Activated CD4-positive, alpha-beta T cell treated with anti-CD3 and anti-CD28 coated beads, Interleukin-2, amount 10 ng/mL, durations not matched to agents 7 days and 5 days (primary cell): ENCODE measurements around the gene F2. TPM values are rescaled to one million over a fixed set of nuclear protein-coding genes. Genes with fewer than 3 reads are reported as not detected.
A peak's percentile ranks its signal among the peaks of the same experiment; 100 is the strongest.

Experiments
- CTCF ChIA-PET: fragments of 350-600 bp; sonication (Branson Sonifier 250); formaldehyde crosslinking; loops from one replicate; lab custom pipeline; 2021; ENCODE audit warnings: antibody characterized with exemption; lab: Charles Lee
- POLR2A ChIA-PET: fragments of 350-600 bp; sonication (Branson Sonifier 250); formaldehyde crosslinking; loops from one replicate; lab custom pipeline; 2021; ENCODE audit warnings: antibody characterized with exemption; lab: Charles Lee
- DNase-seq: peaks from one replicate; pipeline ENCODE4 v3.0.0-alpha.2; 2020
- H3K27ac Mint-ChIP-seq: one replicate; pipeline ENCODE4 v1.8.0; 2021; ENCODE audit warnings: mild to moderate bottlenecking, moderate library complexity, mixed read lengths
- H3K27me3 Mint-ChIP-seq: one replicate; pipeline ENCODE4 v1.8.0; 2021; ENCODE audit warnings: mixed read lengths
- H3K36me3 Mint-ChIP-seq: one replicate; pipeline ENCODE4 v1.8.0; 2021; ENCODE audit warnings: low read depth, mixed read lengths
- H3K4me1 Mint-ChIP-seq: one replicate; pipeline ENCODE4 v1.8.0; 2021; ENCODE audit warnings: mixed read lengths
- H3K4me3 Mint-ChIP-seq: one replicate; pipeline ENCODE4 v1.8.0; 2021; ENCODE audit warnings: mild to moderate bottlenecking, moderate library complexity, mixed read lengths
- H3K9me3 Mint-ChIP-seq: one replicate; pipeline ENCODE4 v1.8.0; 2021; ENCODE audit warnings: mixed read lengths
- total RNA-seq, 2 experiments: library from RNA; stranded (reverse); gene quantifications; one replicate each; pipeline ENCODE4 v1.2.3, GENCODE V29; 2021

Gene F2
- total RNA-seq, 2 experiments from 2014 or later = 0.15 TPM; not detected in 1

DNA sequence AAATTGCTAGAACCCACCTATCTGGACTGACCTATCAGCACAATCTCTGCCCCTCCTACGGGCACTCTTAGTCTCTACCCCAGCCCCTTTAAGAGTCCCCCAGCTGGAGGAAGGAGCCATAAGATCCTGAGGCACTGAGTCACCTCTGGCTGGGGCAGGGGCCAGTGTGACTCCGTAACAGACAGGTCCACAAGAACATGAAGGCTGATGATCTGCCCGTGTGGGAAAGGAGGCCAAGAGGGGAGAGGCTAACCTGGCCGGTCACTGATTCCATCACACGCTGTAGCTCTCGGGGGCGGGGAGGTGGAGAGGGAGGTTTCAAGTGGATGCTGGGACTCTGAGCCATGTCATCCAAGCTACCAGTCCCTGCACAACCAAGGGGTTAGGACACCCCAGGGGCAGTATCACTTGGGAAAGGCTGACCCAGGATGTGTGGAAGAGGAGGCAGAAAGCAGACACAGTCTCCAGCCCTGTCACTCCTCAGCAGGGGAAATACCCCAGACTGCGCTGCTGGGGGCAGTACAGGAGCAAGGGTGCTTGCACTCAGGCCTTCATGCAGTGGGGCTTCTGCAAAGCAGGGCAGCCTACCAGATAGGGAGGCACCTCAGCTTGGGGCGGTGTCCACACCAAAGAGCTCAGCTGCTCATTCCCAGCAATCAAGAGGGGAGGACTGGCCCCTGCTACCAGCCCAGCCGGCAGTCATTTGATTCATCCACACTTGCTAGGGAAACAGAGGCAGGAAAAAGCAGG is 40.8 kb upstream of the F2 start:
- Mint-ChIP-seq H3K36me3 (peaks cover 38% of the 10 kb centered on the region), H3K27ac (peak overlapping the region; percentile 25), H3K4me3 (no peak overlapping the region), H3K4me1 (peaks cover 40% of the 10 kb centered on the region), H3K9me3 (no peaks in the 10 kb centered on the region), H3K27me3 (no peaks in the 10 kb centered on the region)
- POLR2A ChIA-PET = no interaction called here
- no peak for DNase-seq
- CTCF ChIA-PET = interaction anchor here (1.0 to 1.2 kb wide), 2 partner anchors 10 to 20 kb away, joined by 3 read pairs; no protein-coding TSS in a partner anchor

DNA sequence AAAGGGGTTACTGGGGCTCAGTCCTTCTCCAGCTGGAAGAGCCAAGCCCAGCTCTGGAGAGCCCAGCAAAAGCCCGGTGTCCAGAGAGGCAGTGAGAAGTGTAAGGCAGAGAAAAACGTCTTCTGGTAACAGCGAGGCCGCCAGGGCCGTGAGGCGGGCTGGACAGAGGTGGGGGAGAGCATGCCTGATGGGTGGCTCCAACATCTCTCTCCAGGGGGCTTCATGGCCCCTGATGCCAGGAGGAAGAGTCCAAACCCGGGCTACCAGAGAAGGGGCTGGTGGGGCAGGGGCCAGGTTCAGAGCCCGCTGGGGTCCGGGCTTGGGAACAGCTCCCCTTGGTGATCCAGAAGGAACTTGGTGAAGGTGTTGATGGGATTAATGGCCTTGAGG is 40.3 kb upstream of the F2 start:
- Mint-ChIP-seq H3K4me1 (peaks cover 35% of the 10 kb centered on the region), H3K9me3 (no peaks in the 10 kb centered on the region), H3K27ac (peak overlapping the region; percentile 9), H3K4me3 (no peak overlapping the region), H3K36me3 (peaks cover 35% of the 10 kb centered on the region), H3K27me3 (no peaks in the 10 kb centered on the region)
- ChIA-PET POLR2A (no interaction called here), CTCF (interaction anchor here (0.6 to 1.2 kb wide), 3 partner anchors 9 to 165 kb away, joined by 3 read pairs; no protein-coding TSS in a partner anchor)
- no peak for DNase-seq

DNA sequence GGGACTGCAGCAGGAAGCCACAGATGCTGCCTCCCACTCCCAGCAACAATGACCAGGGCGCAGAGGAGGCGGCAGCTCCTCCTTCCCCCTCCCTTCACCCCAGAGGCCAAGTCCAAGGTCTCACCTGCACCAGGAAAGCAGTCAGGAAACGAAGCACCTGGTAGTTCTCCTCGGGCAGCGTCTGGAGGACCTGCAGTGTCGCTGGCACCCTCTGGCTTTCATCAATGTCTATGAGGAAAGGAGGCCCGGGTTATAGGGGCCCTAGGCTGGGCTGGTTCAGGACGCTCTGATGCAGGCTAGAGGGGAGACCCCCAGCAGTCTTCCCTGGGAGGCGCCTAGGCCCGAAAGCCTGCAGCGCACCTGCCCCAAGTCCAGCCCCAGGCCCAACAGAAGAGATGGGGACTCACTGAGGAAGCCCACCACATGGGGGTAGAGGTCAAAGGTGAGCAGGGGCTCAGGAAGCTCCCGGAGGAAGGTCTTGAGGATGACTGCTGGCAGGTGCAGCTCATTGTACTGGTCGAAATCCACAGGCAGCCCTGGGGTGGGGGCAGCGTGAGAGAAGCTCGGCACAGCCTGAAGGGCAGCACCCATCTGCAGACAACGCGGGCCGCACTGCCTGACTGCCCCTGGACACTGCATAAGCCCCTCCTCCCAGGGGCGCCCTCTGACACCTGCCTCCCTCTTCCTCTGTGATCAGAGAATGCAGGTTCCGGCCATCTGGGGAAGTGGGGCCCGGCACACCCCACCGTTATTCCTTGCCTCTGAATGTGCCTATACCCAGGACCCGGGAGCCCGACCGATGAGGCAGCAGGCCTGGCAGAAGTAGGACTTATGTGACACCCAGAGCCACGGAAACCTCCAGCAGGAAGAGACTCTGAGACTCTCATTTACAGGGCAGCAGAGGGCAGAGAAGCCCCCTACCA is 39.5 kb upstream of the F2 start:
- Mint-ChIP-seq H3K27me3 (no peaks in the 10 kb centered on the region), H3K36me3 (peaks cover 36% of the 10 kb centered on the region), H3K4me3 (no peak overlapping the region), H3K27ac (no peak overlapping the region), H3K4me1 (peaks cover 29% of the 10 kb centered on the region), H3K9me3 (no peaks in the 10 kb centered on the region)
- ChIA-PET POLR2A (no interaction called here), CTCF (interaction anchor here (0.6 to 1.9 kb wide), 4 partner anchors 8 to 166 kb away, joined by 3 to 5 read pairs (median 3); no protein-coding TSS in a partner anchor)
- no peak for DNase-seq

DNA sequence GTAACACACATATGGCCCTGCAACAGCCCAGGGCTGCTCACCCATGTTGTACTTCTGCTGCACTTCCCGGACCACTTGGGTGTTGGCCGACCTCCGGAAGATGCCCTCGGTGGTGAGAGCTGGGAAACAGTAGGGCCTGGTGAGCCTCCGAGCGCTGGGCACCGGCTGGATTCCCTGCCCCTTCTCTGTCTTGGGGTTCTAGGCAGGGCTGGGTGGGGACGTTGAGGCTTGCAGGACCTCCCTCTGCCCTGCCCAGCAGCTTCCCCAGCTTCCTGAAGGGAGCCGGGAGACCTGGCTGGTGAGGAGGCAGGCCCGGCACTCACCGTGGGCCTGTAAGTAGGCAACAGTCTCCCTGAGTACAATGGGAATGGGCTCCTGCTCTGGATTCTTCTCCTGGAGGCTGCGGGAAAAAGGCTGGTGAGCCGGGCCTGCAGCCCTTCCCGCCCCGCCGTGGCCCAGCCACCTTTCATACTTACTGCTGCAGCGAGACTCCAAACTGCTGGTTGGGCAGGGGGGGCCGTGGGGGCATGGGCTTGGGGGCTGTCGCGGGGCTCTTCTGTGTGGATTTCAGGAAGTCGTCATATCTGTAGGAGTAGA is 38.8 kb upstream of the F2 start:
- H3K4me3 Mint-ChIP-seq = no peak overlapping the region
- no peak for DNase-seq
- CTCF ChIA-PET = interaction anchor here (1.2 to 1.9 kb wide), 2 partner anchors 9 to 11 kb away, joined by 3 to 5 read pairs; no protein-coding TSS in a partner anchor
- H3K9me3 Mint-ChIP-seq = no peaks in the 10 kb centered on the region
- peaks cover 21% of the 10 kb centered on the region for H3K4me1 Mint-ChIP-seq
- H3K27me3 Mint-ChIP-seq = no peaks in the 10 kb centered on the region
- peak overlapping the region; percentile 25 for H3K27ac Mint-ChIP-seq
- POLR2A ChIA-PET = no interaction called here
- peaks cover 33% of the 10 kb centered on the region for H3K36me3 Mint-ChIP-seq

DNA sequence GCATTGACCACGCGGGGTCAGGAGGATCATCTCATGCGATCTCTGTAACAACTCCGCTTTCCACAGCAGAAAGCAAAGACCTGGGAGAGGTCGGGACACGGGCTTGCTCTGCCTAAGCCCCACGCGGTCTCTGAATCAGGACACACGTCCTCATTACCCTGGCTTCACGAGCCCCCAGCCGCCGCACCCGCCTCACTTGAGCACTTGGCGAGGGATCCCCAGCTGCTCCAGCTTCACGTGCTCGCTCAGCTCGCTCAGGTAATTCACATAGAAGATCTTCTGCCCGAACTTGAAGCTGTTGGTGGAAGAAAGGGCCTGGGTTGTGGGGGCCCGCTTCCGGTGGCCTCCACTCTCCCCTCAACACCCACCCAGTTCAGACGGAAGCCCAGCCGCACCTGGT is 38.2 kb upstream of the F2 start:
- no peaks in the 10 kb centered on the region for H3K27me3 Mint-ChIP-seq
- POLR2A ChIA-PET = interaction anchor here (0.7 kb wide), 1 partner anchor 523 kb away, joined by 3 read pairs; no protein-coding TSS in a partner anchor
- no peak for DNase-seq
- peaks cover 33% of the 10 kb centered on the region for H3K36me3 Mint-ChIP-seq
- H3K27ac Mint-ChIP-seq = no peak overlapping the region
- peaks cover 16% of the 10 kb centered on the region for H3K4me1 Mint-ChIP-seq
- CTCF ChIA-PET = interaction anchor here (0.6 to 1.9 kb wide), 3 partner anchors 10 to 329 kb away, joined by 3 to 5 read pairs (median 4); no protein-coding TSS in a partner anchor
- no peak overlapping the region for H3K4me3 Mint-ChIP-seq
- H3K9me3 Mint-ChIP-seq = no peaks in the 10 kb centered on the region

- Mint-ChIP-seq H3K9me3 (no peaks in the 10 kb centered on the region), H3K4me3 (no peak overlapping the region), H3K27ac (no peak overlapping the region), H3K4me1 (peaks cover 9% of the 10 kb centered on the region), H3K36me3 (peaks cover 33% of the 10 kb centered on the region), H3K27me3 (no peaks in the 10 kb centered on the region)
- ChIA-PET CTCF (interaction anchor here (1.9 kb wide), 1 partner anchor 12 kb away, joined by 5 read pairs; no protein-coding TSS in a partner anchor), POLR2A (no interaction called here)
- DNase-seq = no peak
Measured at GRCh38 chr11:46681814-46682213, 37.2 kb upstream of the F2 start.

DNA sequence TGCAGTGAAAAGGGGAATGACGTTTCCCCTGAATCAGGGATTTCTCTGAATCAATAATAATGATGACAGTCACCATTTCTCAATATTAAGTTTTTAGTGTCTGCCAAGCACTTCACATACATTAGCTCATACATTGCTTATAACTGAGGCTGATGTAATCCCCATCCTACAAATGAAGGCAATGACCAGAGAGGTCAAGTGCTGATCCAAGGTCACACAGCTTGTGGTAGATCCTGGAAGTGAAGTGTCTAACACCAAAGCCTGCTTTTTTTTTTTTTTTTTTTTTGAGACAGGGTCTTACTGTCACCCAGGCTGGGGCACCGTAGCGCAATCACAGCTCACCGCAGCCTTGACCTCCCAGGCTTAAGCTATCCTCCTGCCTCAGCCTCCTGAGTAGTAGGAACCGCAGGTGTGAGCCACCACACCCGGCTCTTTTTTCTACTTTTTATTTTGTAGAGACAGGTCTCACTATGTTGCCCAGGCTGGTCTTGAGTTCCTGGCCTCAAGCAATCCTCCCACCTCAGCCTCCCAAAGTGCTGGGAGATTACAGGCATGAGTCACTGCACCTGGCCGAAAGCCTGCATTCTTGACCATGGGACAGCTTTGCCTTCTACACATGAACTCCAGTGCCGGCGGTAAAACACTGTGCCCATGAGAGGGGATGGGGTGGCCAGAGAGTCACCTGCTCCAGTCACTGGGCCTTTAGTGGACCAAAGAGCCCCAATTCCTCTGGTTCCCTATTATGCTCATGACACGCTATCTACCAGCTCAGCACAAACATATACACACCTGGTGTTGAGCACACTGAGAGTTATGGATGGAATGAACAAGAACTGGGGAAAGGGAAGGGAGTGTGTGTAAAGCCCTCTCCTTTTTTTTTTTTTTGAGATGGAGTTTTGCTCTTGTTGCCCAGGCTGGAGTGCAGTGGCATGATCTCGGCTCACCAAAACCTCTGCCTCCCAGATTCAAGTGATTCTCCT is 36.0 kb upstream of the F2 start:
- Mint-ChIP-seq H3K27me3 (no peaks in the 10 kb centered on the region), H3K4me1 (peaks cover 4% of the 10 kb centered on the region), H3K27ac (no peak overlapping the region), H3K36me3 (peaks cover 37% of the 10 kb centered on the region), H3K4me3 (no peak overlapping the region), H3K9me3 (no peaks in the 10 kb centered on the region)
- no peak for DNase-seq
- ChIA-PET POLR2A (no interaction called here), CTCF (interaction anchor here (0.8 to 1.8 kb wide), 3 partner anchors 12 to 67 kb away, joined by 3 to 6 read pairs (median 5); no protein-coding TSS in a partner anchor)

DNA sequence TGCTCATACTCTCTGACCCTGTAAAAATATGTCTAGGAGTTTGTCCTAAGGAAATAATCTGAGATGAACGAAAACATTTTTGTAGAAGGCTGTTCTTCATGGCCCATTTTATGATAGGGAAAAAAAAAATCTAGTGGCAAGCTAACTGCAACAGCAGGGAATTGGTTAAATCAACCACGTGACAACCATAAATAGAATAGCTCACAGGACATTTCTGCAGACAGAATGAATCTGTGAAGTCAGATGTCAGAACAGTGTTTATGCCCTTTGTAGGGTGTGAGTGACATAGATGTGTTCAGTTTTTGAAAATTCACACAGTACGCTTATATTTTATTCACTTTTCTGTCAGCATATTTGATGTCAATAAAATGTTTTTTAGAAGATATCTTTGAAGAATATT is 34.6 kb upstream of the F2 start:
- CTCF ChIA-PET = interaction anchor here (0.5 to 2.3 kb wide), 5 partner anchors 10 to 68 kb away, joined by 3 to 8 read pairs (median 3); no protein-coding TSS in a partner anchor
- Mint-ChIP-seq H3K4me3 (no peak overlapping the region), H3K9me3 (no peaks in the 10 kb centered on the region), H3K27ac (no peak overlapping the region), H3K4me1 (peaks cover 4% of the 10 kb centered on the region), H3K27me3 (no peaks in the 10 kb centered on the region), H3K36me3 (peaks cover 39% of the 10 kb centered on the region)
- POLR2A ChIA-PET = no interaction called here
- no peak for DNase-seq

- DNase-seq = no peak
- H3K27ac Mint-ChIP-seq = peak overlapping the region; percentile 50
- peaks cover 34% of the 10 kb centered on the region for H3K36me3 Mint-ChIP-seq
- no peaks in the 10 kb centered on the region for H3K9me3 Mint-ChIP-seq
- H3K27me3 Mint-ChIP-seq = no peaks in the 10 kb centered on the region
- peaks cover 4% of the 10 kb centered on the region for H3K4me1 Mint-ChIP-seq
- H3K4me3 Mint-ChIP-seq = no peak overlapping the region
- POLR2A ChIA-PET = no interaction called here
- CTCF ChIA-PET = interaction anchor here (0.5 to 1.7 kb wide), 3 partner anchors 9 to 50 kb away, joined by 3 to 4 read pairs (median 3); no protein-coding TSS in a partner anchor
Measured at GRCh38 chr11:46686886-46687795, 31.9 kb upstream of the F2 start.

DNA sequence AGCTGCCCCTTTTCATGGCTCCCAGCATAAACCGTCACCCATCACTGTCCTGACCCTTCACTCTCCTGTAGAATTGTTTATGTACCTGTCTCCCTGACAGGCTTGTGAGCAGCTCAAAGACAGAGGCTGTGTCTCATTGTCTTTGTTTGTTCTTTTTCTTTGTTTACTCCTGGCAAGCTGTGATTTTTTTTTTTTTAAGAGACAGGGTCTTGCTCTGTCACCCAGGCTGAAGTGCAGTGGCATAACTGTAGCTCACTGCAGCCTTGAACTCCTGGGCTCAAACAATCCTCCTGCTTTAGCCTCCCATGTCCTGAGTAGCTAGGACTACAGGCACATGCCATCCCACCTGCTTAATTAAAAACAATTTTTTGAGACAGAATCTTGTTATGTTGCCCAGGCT is 28.3 kb upstream of the F2 start:
- Mint-ChIP-seq H3K4me1 (peaks cover 5% of the 10 kb centered on the region), H3K9me3 (no peaks in the 10 kb centered on the region), H3K36me3 (peaks cover 42% of the 10 kb centered on the region), H3K27ac (no peak overlapping the region), H3K4me3 (no peak overlapping the region), H3K27me3 (no peaks in the 10 kb centered on the region)
- DNase-seq = no peak
- ChIA-PET CTCF (interaction anchor here (0.6 to 0.9 kb wide), 3 partner anchors 16 to 30 kb away, joined by 3 to 5 read pairs (median 4); no protein-coding TSS in a partner anchor), POLR2A (interaction anchor here (0.6 kb wide), 1 partner anchor 16 kb away, joined by 3 read pairs; no protein-coding TSS in a partner anchor)
